NCI-H1417 (cell line): ENCODE results near the gene AP4S1.
A peak's percentile ranks its signal among the peaks of the same experiment; 100 is the strongest.
"Not testable (repeated sequence)": the region's sequence is repeated elsewhere in the genome, so short reads cannot be mapped to it uniquely, and the experiment has no call there.

Experiments
- DNase-seq, 3 experiments: peaks; one replicate each; lab custom pipeline; 2025; lab: John Stamatoyannopoulos, UW

Gene AP4S1

GRCh38 chr14:31025367-31026076 lies at the start of gene AP4S1:
Gene AP4S1, plus strand, starts transcription at chr14:31025649. Its CDS starts 40,548 bp downstream, at chr14:31066197.
- peak; percentile 50 to 83 (median 76) for DNase-seq

- DNase-seq, result no peak
Measured at GRCh38 chr14:30977752-30978151, 47.7 kb upstream of the AP4S1 start.

DNA sequence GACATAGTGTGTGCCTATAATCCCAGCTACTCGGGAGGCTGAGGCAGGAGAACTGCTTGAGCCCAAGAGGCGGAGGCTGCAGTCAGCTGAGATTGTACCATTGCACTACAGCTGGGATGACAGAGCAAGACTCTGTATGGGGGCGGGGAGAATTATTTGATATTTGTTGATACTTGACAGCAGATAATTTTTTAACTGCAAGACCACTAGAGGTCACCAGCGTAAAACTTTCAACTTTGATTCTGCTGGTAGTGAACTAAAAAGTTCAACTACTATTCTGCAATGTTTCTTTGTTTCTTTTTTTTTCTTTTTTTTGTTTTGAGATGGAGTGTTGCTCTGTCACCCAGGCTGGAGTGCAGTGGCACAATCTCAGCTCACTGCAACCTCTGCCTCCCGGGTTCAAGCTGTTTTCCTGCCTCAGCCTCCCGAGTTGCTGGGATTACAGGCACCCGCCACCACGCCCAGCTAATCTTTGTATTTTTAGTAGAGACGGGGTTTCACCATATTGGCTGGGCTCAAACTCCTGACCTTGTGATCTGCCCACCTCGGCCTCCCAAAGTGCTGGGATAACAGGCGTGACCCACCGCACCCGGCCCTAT lies 45.2 kb upstream of the AP4S1 start:
- peak; percentile 31 to 73 (median 50) for DNase-seq

- no peak for DNase-seq
Measured at GRCh38 chr14:30980980-30981379, 44.5 kb upstream of the AP4S1 start.

DNA sequence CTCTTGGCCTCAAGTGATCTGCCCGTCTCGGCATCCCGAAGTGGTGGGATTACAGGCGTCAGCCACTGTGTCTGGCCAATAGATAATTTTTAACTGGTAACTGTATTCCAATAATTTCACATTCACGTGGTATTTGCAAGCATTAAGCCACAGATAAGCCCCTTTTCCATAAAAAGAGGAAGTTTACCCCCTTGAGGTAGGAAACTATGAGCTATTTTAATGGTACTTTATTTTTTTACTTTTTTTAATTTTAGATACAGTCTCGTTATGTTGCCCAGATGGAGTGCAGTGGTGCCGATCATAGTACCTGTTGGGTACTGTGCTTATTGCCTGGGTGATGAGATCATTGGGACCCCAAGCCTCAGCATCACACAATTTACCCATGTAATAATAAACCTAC lies 42.9 kb upstream of the AP4S1 start:
- DNase-seq, result no peak

- DNase-seq, result no peak
Measured at GRCh38 chr14:30983858-30984257, 41.6 kb upstream of the AP4S1 start.

DNA sequence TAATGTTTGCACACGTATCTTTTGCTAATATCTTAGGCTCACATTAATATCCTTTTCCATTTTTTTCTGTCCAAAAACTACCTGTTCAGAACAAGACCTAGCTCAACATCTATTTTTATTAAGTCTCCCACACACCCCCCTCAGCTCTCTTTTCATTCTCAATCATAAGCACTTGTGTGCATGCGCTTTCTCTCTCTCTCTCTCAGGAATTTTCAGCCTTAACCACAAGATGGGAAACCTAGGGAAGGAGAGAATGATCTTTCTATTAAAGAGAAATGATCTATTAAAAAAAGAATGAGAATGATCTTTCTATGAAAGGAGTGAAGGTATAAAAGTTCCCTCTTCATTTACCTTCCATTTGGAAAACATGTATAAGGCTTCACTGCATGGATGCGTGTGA lies 39.7 kb upstream of the AP4S1 start:
- no peak for DNase-seq

DNA sequence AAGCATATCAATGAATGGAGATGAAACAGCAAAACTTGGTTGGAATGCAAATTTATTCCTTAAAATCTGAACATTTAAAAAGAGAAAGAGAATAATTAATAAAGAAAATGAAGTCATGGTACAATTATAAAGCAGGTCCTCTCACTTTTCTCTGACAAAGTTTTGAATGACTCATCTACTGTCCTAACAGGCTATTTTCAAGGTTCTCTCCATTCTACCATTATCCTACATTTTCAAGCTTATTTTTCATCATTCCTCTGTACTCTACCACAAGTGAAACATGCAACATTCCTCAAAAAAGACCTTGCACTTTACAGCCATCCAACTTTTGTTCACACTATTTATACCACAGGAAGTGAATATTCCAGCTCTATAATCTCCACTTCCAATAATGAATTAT lies 36.9 kb upstream of the AP4S1 start:
- no peak for DNase-seq

GRCh38 chr14:30990770-30991169 lies 34.7 kb upstream of the AP4S1 start:
- no peak for DNase-seq

GRCh38 chr14:30991408-30991807 lies 34.0 kb upstream of the AP4S1 start:
- DNase-seq, result no peak

DNA sequence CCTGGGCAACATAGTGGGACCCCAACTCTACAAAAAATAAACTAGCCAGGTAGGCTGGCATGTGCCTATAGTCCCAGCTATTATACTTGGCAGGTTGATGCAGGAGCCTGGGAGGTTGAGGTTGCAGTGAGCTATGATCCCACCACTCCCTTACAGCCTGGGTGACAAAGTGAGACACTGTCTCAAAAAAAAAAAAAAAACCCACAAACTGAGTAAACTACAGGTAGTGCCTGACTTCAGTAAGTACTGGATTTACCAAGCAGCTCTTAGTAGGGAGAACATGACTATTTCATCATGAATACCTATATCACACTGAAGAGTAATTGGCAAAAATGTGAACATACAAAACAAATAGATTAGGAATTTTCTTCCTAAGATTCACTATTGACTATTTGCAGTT lies 32.4 kb upstream of the AP4S1 start:
- DNase-seq, result no peak

- no peak for DNase-seq
Measured at GRCh38 chr14:30994681-30995620, 30.5 kb upstream of the AP4S1 start.

- no peak for DNase-seq
Measured at GRCh38 chr14:30995689-30996088, 29.8 kb upstream of the AP4S1 start.

DNA sequence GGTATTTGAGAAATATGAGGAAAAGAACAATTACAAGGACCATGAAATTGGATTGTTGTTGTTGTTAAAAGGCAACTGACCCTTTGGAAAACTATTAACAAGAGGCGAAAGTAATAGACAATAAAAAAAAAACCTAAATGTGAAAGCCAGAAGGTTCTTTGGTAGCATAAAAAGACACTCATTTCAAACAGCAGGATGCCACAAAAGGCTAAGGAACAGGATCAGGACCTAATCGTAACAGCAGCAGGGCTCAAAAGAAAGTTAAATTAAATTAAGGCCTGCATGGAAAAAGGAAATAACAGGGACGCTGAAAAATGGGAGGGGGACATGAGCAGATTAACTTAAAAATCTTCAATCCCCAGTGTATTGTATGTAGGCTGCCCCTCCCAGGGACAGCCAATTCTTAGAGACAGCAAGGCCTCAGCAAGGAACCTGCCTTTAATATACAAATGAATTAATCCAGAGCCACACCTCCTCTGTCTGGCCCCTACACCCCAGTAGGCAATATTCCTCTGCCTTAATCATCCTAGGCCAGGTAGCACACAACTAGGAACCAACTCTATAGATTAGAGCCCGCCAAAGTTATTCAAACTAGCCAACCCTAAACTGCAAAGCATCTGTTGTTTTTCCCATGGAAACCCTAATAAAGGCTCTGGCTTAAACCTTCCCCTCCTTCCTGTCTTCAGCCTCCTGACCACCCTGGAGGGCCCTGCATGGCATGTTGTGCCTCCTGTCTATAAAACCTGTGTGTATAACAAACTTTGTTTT lies 28.4 kb upstream of the AP4S1 start:
- DNase-seq, result no peak

GRCh38 chr14:30998100-30998706 lies 27.2 kb upstream of the AP4S1 start:
- no peak for DNase-seq

GRCh38 chr14:30999038-30999773 lies 26.2 kb upstream of the AP4S1 start:
- no peak for DNase-seq

GRCh38 chr14:31000629-31001338 lies 24.7 kb upstream of the AP4S1 start:
- DNase-seq, result peak in 1 of 3 experiments; percentile 5

DNA sequence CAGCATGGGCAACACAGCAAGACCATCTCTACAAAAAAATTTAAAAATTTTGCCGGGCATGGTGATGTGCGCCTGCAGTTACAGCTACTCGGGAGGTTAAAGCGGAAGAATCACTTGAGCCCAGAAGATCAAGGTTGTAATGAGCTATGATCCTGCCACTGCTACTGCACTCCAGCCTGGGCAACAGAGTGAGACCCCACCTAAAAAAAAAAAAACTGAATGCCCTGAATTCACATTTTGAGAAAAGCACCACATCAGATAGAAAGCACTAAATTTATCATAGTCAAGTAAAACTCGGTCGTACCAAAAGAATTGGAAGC lies 24.1 kb upstream of the AP4S1 start:
- no peak for DNase-seq

DNA sequence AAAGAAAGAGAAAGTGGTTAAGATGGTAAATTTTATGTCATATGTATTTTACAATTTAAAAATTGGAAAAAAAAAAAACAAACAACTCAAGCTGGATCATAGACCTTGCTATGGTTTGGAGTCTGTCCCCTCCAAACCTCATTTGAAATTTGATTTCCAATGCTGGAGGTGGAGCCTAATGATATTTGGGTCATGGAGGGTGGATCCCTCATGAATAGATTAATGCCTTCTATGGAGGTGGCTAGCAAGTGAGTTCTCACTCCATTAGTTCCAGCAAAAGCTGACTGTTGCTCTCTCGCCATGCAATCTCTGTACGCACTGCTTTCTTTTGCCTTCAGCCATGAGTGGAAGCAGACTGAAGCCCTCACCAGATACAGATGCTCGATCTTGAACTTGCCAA lies 22.2 kb upstream of the AP4S1 start:
- DNase-seq, result no peak

GRCh38 chr14:31004007-31004406 lies 21.4 kb upstream of the AP4S1 start:
- not testable (repeated sequence) for DNase-seq
